Mammary epithelial cell (primary cell): ENCODE results near the gene TWIST2.

Source experiments
- EZH2 ChIP-seq: IDR thresholded peaks from 2 replicates; pipeline ENCODE4 v1.6.1; 2012; ENCODE audit warnings: low read length, inconsistent platforms, borderline replicate concordance
- TF ChIP-seq, protein P1 (sequence below), 2 donors: IDR thresholded peaks in 1 of 2; conservative IDR thresholded peaks in 1 of 2; 2 replicates each; pipeline ENCODE4 v1.5.1; 2011 to 2012; ENCODE audit warnings: inconsistent platforms in 2 of 2, low read length in 2 of 2, mild to moderate bottlenecking in 2 of 2, control low read depth in 1 of 2, low read depth in 1 of 2; ENCODE audit not compliant: insufficient read depth in 1 of 2; ENCODE audit errors: extremely low read depth in 1 of 2

DNA sequence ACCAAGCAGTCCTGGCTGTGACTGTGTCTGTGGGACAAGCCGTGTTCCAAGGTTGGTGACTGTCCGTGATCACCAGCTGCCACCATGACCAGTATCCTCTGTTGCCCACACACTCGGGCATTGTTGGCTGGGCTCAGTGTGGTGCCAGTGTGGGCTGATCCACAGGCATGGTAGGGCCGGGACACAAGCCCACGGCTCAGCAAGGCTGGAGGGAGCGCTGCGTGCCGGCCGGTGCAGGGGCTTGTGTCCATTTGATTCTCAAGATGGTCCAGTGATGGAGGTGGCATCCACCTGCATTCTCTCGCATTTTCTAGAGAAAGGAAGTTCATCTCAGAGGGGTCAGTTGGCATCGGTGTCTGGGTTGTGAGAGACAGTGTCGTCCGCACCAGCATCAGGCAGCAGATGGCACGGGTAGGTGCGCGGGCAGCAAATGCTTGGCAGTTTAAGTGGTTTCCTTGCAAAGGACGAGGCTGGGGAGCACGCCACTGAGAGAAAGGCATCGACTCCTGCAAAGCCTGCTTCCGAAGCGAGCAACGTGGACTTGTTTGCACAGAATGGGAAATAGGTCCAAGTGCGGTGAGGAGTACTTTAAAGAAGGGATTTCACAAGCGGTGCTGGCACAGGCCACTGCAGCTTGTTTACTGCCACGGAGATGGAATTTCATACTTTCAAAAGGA, 20.9 kb downstream of the TWIST2 start:
- TF ChIP-seq, protein P1, sequence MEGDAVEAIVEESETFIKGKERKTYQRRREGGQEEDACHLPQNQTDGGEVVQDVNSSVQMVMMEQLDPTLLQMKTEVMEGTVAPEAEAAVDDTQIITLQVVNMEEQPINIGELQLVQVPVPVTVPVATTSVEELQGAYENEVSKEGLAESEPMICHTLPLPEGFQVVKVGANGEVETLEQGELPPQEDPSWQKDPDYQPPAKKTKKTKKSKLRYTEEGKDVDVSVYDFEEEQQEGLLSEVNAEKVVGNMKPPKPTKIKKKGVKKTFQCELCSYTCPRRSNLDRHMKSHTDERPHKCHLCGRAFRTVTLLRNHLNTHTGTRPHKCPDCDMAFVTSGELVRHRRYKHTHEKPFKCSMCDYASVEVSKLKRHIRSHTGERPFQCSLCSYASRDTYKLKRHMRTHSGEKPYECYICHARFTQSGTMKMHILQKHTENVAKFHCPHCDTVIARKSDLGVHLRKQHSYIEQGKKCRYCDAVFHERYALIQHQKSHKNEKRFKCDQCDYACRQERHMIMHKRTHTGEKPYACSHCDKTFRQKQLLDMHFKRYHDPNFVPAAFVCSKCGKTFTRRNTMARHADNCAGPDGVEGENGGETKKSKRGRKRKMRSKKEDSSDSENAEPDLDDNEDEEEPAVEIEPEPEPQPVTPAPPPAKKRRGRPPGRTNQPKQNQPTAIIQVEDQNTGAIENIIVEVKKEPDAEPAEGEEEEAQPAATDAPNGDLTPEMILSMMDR (conservative IDR thresholded peaks at IDR 0.05 in 1 of 2, IDR thresholded peaks at IDR 0.05 in 1 of 2; ENCODE audit: extremely low read depth in 1 of 2, insufficient read depth in 1 of 2, low read depth in 1 of 2, low read length in 2 of 2) = no peak
- TF ChIP-seq EZH2 = no peak
